Adrenal gland (tissue), 12 donors: ENCODE data around the gene HSPBAP1. TPM values are rescaled to one million over a fixed set of nuclear protein-coding genes. Genes with fewer than 3 reads are reported as not detected.

ENCODE experiments used
- DNase-seq, 7 donors: peaks; one replicate each; pipeline ENCODE4 v3.0.0-alpha.2; 2019 to 2020
- H3K27ac ChIP-seq, 5 donors: fragments of 200-600 bp; sonication (generic) in 4 of 5; 1 replicate in 3 of 5; 2 replicates in 2 of 5; pipeline versions ENCODE4 v1.5.1 to v1.8.0; 2016 to 2020; ENCODE audit warnings: mild to moderate bottlenecking in 1 of 5
- H3K27me3 ChIP-seq: fragments of 200-600 bp; 2 replicates; pipeline ENCODE4 v1.8.0; 2021
- H3K36me3 ChIP-seq, 2 donors: fragments of 200-600 bp; replicated peaks in 1 of 2; 1 replicate in 1 of 2; 2 replicates in 1 of 2; pipeline versions ENCODE4 v1.5.1 to v1.8.0; 2018 to 2022
- H3K4me1 ChIP-seq, 2 donors: fragments of 200-600 bp; replicated peaks in 1 of 2; 1 replicate in 1 of 2; 2 replicates in 1 of 2; pipeline versions ENCODE4 v1.5.1 to v1.8.0; 2018 to 2021
- H3K4me3 ChIP-seq, 4 donors: fragments of 200-600 bp; sonication (generic) in 3 of 4; one replicate each; pipeline ENCODE4 v1.5.1; 2016 to 2018
- H3K9me3 ChIP-seq, 3 donors: fragments of 200-600 bp; sonication (generic) in 1 of 3; replicated peaks in 1 of 3; 1 replicate in 2 of 3; 2 replicates in 1 of 3; pipeline versions ENCODE4 v1.5.1 to v1.8.0; 2016 to 2021
- POLR2A ChIP-seq, 2 donors: fragments of 450-650 bp; IDR thresholded peaks; one replicate each; pipeline ENCODE4 v1.6.1; 2017; ENCODE audit warnings: antibody characterized with exemption in 2 of 2, mild to moderate bottlenecking in 2 of 2, moderate library complexity in 1 of 2
- WGBS, 4 donors: extraction: QIAGEN DNeasy Blood & Tissue Kit in 2 of 4; methylation state at CpG; one replicate each; pipeline versions ENCODE4 v1.1.5 to v1.1.7; 2013 to 2017; 5-methylcytosine and 5-hydroxymethylcytosine counted together
- intact Hi-C, 2 donors: fragments of 100-400 bp; cut with DNase I; formaldehyde crosslinking; loops; one replicate each; pipeline versions ENCODE4 v1.14.1 to v1.15.0; 2022 to 2023
- polyA plus RNA-seq, 3 donors: library from polyadenylated mRNA; stranded (reverse); fragments of 200-250 nt in 2 of 3; fragments of 350-450 nt in 1 of 3; fragmentation: Illumina TruSeq in 1 of 3; extraction: RNeasy Lipid Tissue Mini Kit (QIAGEN cat#74804) in 1 of 3; gene quantifications; one replicate each; pipeline ENCODE4 v1.2.3, GENCODE V29; 2013 to 2014
- total RNA-seq, 9 donors: library from RNA; depleted of rRNA in 4 of 9; stranded (reverse); fragments of >200 nt in 4 of 9; fragments of 120-200 nt in 1 of 9; fragmentation: NEBNext Ultra II Directional in 1 of 9; extraction: Animal tissue kit (Norgen Biotek cat#: 25700) in 1 of 9; gene quantifications; one replicate each; pipeline versions ENCODE4 v1.1.0 to v1.2.4, GENCODE V29; 2013 to 2023
- TF ChIP-seq, protein P1 (sequence below), 6 experiments: fragments of 450-650 bp in 4 of 6; fragments of 200-600 bp in 2 of 6; sonication (generic) in 1 of 6; IDR thresholded peaks; 1 replicate in 5 of 6; 2 replicates in 1 of 6; pipeline versions ENCODE4 v1.5.1 to v1.8.0; 2016 to 2021; ENCODE audit warnings: antibody characterized with exemption in 6 of 6, mild to moderate bottlenecking in 2 of 6, moderate library complexity in 1 of 6
- donor health status: healthy with polysubstance abuse.
- donor health status: Bipolar disorder and iron deficiency.
- donor health status: DM: yes; HTN: yes; CAD: no.
- donor health status: DM: no; HTN: no; CAD: no.
- donor health status: DM: no; HTN: no; CAD: no.
- donor health status: DM: yes; HTN: yes; CAD: no.

Gene HSPBAP1
- total and polyA plus RNA-seq, 12 donors, result 3.9 to 40.2 (median 10.3) TPM

- no peak overlapping the region for H3K27ac ChIP-seq
- no peaks in the 10 kb centered on the region for H3K27me3 ChIP-seq
- H3K36me3 ChIP-seq, result peaks cover 0 to 3% of the 10 kb centered on the region in 2 donors
- DNase-seq, result no peak
- 91 to 100% (median 92%) methylated on average over 1 of the region's 1 CpG for WGBS, 4 donors
- TF ChIP-seq, protein P1, sequence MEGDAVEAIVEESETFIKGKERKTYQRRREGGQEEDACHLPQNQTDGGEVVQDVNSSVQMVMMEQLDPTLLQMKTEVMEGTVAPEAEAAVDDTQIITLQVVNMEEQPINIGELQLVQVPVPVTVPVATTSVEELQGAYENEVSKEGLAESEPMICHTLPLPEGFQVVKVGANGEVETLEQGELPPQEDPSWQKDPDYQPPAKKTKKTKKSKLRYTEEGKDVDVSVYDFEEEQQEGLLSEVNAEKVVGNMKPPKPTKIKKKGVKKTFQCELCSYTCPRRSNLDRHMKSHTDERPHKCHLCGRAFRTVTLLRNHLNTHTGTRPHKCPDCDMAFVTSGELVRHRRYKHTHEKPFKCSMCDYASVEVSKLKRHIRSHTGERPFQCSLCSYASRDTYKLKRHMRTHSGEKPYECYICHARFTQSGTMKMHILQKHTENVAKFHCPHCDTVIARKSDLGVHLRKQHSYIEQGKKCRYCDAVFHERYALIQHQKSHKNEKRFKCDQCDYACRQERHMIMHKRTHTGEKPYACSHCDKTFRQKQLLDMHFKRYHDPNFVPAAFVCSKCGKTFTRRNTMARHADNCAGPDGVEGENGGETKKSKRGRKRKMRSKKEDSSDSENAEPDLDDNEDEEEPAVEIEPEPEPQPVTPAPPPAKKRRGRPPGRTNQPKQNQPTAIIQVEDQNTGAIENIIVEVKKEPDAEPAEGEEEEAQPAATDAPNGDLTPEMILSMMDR (IDR thresholded peaks at IDR 0.05), result no peak
- TF ChIP-seq POLR2A (IDR thresholded peaks at IDR 0.05), result no peak
- H3K9me3 ChIP-seq, result no peaks in the 10 kb centered on the region
- intact Hi-C loops, result no loop called here
- H3K4me3 ChIP-seq, result no peak overlapping the region
- peaks cover 2 to 6% of the 10 kb centered on the region in 2 donors for H3K4me1 ChIP-seq
Observed at GRCh38 chr3:122772827-122773226, 20.8 kb downstream of the HSPBAP1 start.

DNA sequence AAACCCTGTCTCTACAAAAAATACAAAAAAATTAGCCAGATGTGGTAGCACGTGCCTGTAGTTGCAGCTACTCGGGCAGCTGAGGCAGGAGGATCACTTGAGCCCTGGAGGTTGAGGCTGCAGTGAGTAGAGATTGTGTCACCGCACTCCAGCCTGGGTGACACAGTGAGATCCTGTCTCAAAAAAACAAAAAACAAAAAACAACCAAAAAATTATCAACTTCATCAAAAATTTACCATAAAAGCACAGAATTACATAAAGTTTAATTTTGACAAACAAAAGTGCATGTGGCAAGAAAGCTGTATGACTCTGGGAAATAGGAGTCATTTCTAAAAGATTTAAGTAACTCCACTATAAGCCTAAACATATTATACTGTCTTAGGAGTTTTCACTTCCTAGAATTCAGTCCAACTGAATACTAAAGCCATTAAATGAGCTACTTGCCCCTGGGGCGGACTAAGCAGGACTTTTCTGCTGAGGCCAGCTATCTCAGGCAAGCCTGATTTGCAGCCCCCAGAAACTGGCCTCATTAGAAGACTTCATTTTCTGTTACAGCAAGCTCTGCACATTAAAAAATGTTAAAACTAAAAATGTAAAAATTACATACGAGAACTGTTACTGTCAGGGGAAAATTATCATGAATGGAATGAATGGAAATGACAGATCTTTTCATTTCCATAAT is 23.0 kb downstream of the HSPBAP1 start:
- H3K4me3 ChIP-seq, result no peak overlapping the region
- peaks cover 2 to 6% of the 10 kb centered on the region in 2 donors for H3K4me1 ChIP-seq
- 84 to 96% (median 93%) methylated on average over 5 of the region's 5 CpGs for WGBS, 4 donors
- DNase-seq, result no peak
- intact Hi-C loops, result no loop called here
- peak overlapping the region in 2 of 5 donors; percentile 2 to 42 for H3K27ac ChIP-seq
- H3K36me3 ChIP-seq, result no peaks in the 10 kb centered on the region
- H3K9me3 ChIP-seq, result no peaks in the 10 kb centered on the region
- no peak for TF ChIP-seq POLR2A (IDR thresholded peaks at IDR 0.05)
- TF ChIP-seq, protein P1 (IDR thresholded peaks at IDR 0.05), result no peak
- H3K27me3 ChIP-seq, result no peaks in the 10 kb centered on the region

DNA sequence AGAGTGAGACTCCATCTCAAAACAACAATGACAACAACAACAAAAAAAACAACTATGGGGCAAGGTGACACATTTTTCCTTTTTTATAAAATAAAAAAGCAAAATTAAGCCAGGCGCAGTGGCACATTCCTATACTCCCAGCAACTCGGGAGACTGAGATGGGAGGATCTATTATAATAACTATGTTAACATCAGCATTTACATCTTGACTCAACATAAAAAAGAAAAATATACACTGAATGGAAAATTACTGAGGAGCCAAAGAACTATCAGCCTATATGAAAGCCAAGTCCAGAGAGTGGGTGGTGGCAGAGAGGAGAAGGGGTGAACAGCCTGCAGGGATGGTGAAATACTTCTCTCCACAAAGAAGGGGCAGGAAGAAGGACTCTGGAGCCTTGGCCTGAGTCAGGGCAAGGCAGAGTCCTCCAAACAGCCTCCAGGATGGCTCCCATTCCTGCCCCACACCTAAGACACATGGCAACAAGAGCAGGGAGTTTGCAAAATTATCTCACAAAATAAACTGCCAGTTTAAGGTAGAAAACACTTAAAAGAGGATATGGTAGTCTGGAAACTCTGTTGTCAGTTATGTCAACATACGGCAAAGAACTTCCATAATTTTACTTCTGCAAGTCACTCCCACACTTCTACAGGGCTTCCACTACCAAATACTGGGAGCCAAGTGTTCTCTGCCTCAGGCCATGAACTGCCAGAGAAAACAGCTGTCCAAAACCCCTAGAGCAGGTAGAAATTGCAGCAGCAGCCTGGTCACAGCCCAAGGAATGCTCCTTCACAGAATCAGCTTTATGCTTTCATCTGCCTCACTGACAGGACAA is 25.9 kb downstream of the HSPBAP1 start:
- intact Hi-C loops, result no loop called here
- no peaks in the 10 kb centered on the region for H3K27me3 ChIP-seq
- no peaks in the 10 kb centered on the region for H3K9me3 ChIP-seq
- no peaks in the 10 kb centered on the region for H3K36me3 ChIP-seq
- DNase-seq, result no peak
- H3K4me3 ChIP-seq, result no peak overlapping the region
- H3K4me1 ChIP-seq, result peaks cover 2 to 8% of the 10 kb centered on the region in 2 donors
- H3K27ac ChIP-seq, result peak overlapping the region in 1 of 5 donors; percentile 61
- 80 to 87% (median 86%) methylated on average over 3 of the region's 3 CpGs for WGBS, 4 donors
- TF ChIP-seq, protein P1 (IDR thresholded peaks at IDR 0.05), result no peak
- no peak for TF ChIP-seq POLR2A (IDR thresholded peaks at IDR 0.05)

DNA sequence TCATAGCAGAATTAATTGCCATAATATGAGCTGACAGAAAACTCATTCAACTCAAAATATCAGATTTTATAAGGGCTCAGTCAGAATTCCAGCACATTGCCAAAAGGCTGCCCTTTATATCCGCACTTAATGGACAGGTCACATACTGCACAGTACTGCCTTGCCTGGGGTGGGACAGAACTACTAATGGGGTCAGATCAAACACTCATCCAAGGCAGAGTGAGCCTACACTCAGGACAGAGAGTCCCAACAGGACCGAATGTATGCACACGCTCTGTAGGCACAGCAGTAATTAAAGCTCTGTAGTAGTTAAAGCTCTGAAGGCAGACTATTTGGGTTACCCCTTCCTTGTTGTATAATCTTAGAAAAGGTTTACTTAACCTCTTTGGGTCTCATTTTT is 27.2 kb downstream of the HSPBAP1 start:
- TF ChIP-seq, protein P1 (IDR thresholded peaks at IDR 0.05), result no peak
- TF ChIP-seq POLR2A (IDR thresholded peaks at IDR 0.05), result no peak
- Histone ChIP-seq H3K4me1 (peaks cover 2 to 16% of the 10 kb centered on the region in 2 donors), H3K27ac (no peak overlapping the region), H3K36me3 (no peaks in the 10 kb centered on the region), H3K4me3 (no peak overlapping the region), H3K9me3 (no peaks in the 10 kb centered on the region), H3K27me3 (no peaks in the 10 kb centered on the region)
- 95 to 100% (median 96%) methylated on average over 3 of the region's 3 CpGs for WGBS, 4 donors
- no peak for DNase-seq
- intact Hi-C loops, result no loop called here
